ENCODE measurements around the gene TUBA4A.
"Not testable (repeated sequence)": the region's sequence is repeated elsewhere in the genome, so short reads cannot be mapped to it uniquely, and the experiment has no call there.

DNA sequence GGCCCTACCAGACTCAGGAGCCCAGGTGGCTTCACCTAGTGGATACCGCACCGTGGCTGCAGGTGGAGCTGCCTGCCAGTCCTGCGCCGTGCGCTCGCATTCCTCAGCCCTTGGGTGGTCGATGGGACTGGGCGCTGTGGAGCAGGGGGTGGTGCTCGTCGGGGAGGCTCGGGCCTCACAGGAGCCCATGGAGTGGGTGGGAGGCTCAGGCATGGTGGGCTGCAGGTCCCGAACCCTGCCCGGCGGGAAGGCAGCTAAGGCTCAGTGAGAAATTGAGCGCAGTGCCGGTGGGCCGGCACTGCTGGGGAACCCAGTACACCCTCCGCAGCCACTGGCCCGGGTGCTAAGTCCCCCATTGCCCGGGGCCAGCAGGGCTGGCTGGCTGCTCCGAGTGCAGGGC is 52.4 kb downstream of the TUBA4A start:
- not testable (repeated sequence) for TF ChIP-seq CTCF, POLR2A (IDR thresholded peaks at IDR 0.05)
